ENCODE data around the gene UBAP2.

Gene UBAP2

DNA sequence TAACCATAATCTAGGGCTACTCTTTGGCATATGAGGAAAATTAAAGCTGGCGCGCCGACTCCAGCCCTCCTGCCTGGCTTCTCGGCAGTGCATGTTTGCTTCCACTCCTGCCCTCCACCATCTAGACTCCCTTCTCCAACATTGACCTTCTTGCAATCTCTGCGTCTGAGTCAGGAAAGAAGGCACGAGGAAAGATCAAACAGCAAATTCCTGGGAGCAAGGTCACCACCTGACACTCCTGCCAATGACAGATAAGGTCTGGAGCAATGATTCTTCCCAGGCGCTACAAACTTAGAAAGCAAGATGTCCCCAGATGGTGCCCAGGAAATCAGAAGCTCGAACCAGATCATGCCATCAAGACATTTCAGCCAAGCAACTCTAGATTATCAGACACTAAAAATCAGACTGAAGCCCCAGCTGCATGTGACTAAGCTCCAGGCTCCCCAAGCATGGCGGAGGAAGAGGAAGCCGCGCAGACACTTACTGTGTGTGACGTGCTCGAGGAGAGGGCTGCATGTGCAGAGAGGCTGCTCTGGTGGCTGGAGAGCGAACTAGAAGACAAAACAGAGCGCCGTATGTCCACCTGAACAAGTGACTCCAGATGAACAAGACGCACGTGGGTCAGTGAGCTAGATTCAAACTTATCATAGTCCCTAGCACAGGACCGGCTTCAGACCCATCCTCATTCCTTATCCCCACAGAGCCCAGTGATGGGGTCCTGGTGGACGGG is 116.4 kb downstream of the UBAP2 start:
- DNase-seq (ENCODE audit: low read depth, low spot score) = no peak

DNA sequence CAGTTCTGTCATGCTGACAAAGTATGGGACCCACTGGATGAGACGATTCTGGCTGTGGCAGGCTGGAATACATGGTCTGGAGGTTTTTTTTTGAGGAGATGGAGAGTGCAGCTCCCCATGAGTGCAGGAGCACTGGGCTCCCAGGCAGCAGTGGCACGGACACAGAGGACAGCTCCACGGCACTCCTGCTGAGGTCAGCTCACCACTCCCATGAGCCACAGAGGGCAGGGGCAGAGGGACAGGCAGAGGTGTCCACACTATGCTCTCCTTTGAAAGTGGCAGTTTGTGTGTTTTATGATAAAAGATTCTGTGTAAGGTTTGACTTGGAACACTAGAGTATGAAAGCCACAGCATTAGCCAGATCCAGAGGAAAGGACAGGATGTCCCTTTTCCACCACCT is 117.4 kb downstream of the UBAP2 start:
- H3K4me3 ChIP-seq (ENCODE audit: low read length) = no peak overlapping the region
- no peak for DNase-seq (ENCODE audit: low read depth, low spot score)

More for the DNA sequence above, 116.4 kb downstream of the UBAP2 start:
- H3K4me3 ChIP-seq (ENCODE audit: low read length) = no peak overlapping the region

DNA sequence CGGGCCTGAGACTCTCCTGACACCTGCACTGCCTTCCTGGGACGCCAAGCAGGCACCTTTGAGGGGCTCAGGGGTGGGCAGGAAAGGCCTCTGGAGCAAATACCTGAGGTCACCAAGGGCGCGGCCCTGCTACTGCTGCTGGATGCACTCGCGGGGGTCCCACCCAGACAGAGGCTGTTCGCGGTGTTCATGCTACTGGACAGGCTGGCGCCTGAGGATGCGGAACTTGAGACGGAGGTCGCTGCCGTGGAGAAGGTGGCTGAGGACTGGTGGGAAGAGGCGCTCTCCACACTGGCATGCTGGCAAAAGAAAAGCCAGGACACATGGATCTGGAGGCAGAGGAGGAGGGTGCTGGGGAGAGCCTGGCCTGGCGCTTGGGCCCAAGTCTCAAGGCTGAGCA is 121.0 kb downstream of the UBAP2 start:
- no peak overlapping the region for H3K4me3 ChIP-seq (ENCODE audit: low read length)
- DNase-seq (ENCODE audit: low read depth, low spot score) = no peak

DNA sequence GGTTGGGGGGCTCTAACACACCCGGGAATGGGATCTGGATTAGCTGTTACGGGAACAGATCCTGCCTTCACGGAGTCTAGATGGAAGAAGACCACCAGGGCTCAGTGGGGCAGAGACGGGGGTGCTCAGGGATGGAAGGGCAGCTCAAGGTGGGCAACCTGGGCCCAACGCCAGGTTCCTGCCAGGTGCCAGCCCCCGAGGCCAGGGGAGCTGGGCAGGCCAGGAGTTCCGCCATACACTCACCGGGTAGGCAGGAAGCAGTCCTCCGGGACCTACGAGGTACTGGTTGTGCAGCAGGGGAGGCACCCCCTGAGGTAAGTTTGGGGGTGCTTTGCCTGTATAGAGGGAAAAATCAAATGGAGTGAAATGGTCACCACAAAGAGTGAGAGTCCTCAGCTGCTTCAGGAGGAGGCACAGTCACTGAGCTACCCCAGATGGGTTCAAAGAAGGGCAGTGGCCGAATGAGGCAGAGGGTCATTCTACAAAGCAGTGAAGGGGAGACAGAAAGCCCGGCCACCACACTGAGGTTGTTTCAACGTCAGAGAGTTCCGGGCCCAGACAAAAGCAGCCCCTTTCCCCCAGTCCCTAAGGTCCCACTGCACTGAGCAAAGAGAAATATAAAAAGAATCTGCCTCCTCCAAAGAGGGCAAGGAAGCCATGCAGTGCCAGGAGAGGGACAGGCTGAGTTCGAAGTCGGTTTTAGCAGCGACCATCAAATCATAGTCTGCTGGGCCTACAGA is 121.8 kb downstream of the UBAP2 start:
- no peak overlapping the region for H3K4me3 ChIP-seq (ENCODE audit: low read length)
- DNase-seq (ENCODE audit: low read depth, low spot score) = no peak

DNA sequence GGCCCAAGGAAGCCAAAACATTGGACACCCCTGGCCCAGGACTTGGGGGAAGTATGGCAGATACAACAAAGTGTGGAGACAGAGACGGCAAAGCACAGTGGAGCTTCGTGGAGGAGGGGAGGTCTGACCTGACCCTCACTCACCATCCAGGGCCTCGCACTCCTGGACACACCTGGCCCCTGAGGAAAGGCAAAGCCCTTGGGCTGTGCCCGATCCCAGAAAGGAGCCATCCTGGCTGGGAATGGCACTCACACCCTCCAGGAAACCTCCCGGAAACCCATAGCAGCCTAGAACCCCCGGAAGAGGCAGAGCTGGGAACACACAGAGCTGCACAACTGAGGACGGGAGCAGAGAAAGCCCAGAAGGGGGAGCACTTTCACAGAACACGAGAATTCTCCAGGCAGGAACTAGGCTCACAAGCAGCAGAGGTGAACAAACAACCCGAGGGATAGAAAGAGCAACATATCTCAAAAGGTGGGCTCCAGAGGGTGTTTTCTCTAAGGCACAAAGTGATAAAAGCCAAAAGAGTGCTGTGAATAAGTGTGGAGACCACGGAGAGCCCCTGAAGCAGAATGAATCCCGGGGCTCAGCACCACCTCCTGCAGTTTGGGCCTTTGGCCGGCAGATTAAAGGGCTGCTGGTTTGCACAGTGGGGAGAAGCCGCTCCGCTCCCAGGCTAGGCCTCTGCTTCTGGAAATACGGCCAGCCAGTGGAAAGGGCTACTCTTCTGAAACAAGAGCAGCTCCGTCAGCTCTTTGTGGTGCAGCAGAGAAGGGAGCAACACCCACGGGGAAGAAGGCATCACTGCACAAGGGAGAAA is 123.5 kb downstream of the UBAP2 start:
- DNase-seq (ENCODE audit: low read depth, low spot score) = peak; percentile 41
- no peak overlapping the region for H3K4me3 ChIP-seq (ENCODE audit: low read length)

DNA sequence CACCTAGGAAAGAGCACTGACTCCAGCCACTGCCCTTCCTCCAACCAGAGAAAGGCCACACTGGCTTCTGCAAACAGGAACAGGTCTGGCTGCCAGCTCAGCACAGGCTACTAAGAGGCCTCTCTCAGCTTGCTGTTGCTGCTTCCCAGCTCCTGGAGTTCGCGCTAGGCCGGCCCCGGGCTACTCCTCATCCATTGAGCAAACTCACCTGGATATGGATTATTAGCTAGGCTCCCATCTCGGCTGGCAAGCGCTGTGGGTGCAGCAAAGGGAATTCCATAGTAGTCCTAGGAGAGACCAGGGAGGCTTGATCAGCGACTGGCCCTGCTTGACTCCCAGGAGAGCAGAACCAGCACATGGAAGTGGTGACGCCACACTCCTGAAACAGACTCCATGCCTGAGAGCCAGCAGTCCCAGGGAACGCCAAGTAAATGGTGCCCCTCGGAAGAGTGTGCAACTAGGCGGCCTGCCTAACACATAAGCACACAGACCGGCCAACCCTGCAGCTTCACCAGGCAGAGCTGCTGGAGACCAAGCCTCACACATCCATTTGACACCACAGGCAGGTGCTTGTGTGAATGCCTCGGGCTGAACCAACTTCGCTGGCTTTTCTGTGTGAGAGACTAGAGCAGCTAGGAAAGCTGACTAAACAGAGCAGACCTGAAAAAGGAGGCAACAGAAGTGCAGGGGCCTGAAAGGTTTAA is 124.5 kb downstream of the UBAP2 start:
- no peak overlapping the region for H3K4me3 ChIP-seq (ENCODE audit: low read length)

GRCh38 chr9:33923079-33923478 is 125.6 kb downstream of the UBAP2 start:
- DNase-seq (ENCODE audit: low read depth, low spot score) = no peak
- no peak overlapping the region for H3K4me3 ChIP-seq (ENCODE audit: low read length)

More for the DNA sequence above, 124.5 kb downstream of the UBAP2 start:
- no peak for DNase-seq (ENCODE audit: low read depth, low spot score)

GRCh38 chr9:33921967-33922895 is 126.5 kb downstream of the UBAP2 start:
- no peak for DNase-seq (ENCODE audit: low read depth, low spot score)
- H3K4me3 ChIP-seq (ENCODE audit: low read length) = no peak overlapping the region

- no peak overlapping the region for H3K4me3 ChIP-seq (ENCODE audit: low read length)
- no peak for DNase-seq (ENCODE audit: low read depth, low spot score)
Observed at GRCh38 chr9:33919276-33919897, 129.3 kb downstream of the UBAP2 start.

- no peak overlapping the region for H3K4me3 ChIP-seq (ENCODE audit: low read length)
- DNase-seq (ENCODE audit: low read depth, low spot score) = no peak
Observed at GRCh38 chr9:33917036-33917435, 131.7 kb downstream of the UBAP2 start.

DNA sequence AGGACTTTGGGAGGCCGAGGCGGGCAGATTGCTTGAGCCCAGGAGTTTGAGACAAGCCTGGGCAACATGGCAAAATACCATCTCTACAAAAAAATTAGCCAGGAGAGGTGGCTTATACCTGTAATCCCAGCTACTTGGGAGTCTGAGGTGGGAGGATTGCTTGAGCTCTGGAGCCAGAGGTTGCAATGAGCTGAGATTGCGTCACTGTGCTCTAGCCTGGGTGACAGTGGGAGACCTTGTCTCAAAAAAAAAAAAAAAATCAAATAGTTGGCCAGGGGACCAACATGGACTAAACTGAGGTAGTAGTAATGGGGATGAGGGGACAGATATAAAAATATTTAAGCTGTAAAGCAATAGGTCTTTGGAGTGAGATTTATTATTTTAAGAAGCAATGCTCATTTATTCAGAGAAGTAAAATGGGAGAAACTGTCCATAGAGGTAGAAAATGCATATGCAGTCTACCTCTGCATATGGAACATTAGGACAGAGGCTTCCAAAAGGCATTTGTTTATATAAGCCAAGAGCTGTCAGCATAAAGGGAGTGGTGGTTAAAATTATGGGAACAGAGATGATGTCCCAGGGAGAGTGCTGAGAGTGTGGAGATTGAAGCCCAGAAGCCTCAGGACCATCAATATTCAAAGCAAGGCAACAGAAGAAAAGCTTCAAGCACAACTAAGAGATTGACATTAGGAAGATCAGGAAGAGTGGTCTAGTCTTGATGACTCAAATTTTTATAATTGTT is 133.6 kb downstream of the UBAP2 start:
- DNase-seq (ENCODE audit: low read depth, low spot score) = no peak
- H3K4me3 ChIP-seq (ENCODE audit: low read length) = no peak overlapping the region

DNA sequence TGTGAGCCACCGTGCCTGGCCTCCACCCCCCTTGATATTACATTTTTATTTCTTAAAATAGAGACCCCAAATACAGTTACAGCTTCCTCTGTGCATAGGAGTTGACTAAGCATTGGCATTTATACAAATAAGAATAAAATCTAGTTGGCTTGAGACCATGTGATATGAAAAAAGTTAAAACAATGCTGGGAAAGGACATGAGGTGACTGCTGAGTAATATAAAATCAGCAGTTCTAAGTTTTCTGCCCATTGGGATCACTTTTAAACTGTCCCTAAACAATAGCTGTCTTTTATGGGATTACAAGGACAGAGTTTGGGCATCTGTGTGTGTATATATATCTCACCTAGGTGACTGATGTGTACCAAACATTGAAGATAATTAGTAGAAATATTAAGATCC is 135.1 kb downstream of the UBAP2 start:
- DNase-seq (ENCODE audit: low read depth, low spot score) = no peak
- no peak overlapping the region for H3K4me3 ChIP-seq (ENCODE audit: low read length)

GRCh38 chr9:33908749-33909148 is 139.9 kb downstream of the UBAP2 start:
- H3K4me3 ChIP-seq (ENCODE audit: low read length) = no peak overlapping the region
- no peak for DNase-seq (ENCODE audit: low read depth, low spot score)

GRCh38 chr9:33908114-33908513 is 140.6 kb downstream of the UBAP2 start:
- H3K4me3 ChIP-seq (ENCODE audit: low read length) = no peak overlapping the region
- no peak for DNase-seq (ENCODE audit: low read depth, low spot score)

DNA sequence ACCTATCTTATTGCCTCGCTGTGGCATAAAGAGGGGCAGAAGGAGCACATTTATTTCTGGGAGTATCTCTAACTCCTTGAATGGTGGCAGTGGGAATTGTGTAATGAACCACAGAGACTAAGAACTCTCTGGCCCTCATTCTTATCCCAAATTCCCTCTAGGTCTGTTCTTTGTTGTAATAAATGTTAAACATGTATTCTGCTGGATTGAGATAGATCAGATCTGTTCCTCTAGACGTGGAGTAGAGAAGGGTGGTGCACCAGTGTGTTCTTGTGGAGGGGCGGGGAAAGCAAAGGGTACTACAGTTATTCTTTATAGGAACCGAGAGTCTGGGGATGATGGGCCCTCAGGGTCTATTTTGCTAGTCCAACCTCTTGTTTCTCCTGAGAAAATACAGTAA is 141.3 kb downstream of the UBAP2 start:
- no peak for DNase-seq (ENCODE audit: low read depth, low spot score)
- H3K4me3 ChIP-seq (ENCODE audit: low read length) = no peak overlapping the region

DNA sequence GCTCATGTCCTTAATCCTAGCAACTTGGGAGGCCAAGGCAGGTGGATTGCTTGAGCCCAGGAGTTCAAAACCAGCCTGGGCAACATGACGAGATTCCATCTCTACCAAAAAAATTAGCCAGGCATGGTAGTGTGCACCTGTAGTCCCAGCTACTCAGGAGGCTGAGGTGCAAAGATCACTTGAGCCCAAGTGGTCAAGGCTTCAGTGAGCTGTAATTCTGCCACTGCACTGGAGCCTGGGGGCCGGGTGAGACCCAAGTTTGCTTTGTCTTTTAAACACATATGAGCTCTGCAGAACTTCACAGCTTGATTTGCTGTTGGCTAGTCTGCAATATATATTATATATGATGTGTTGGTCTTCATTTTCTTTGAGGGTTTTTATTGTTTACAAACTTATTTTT is 141.9 kb downstream of the UBAP2 start:
- no peak for DNase-seq (ENCODE audit: low read depth, low spot score)
- no peak overlapping the region for H3K4me3 ChIP-seq (ENCODE audit: low read length)

GRCh38 chr9:33905137-33905536 is 143.6 kb downstream of the UBAP2 start:
- no peak for DNase-seq (ENCODE audit: low read depth, low spot score)

More at GRCh38 chr9:33905137-33905536, 143.6 kb downstream of the UBAP2 start:
- H3K4me3 ChIP-seq (ENCODE audit: low read length) = no peak overlapping the region

All from Jurkat, Clone E6-1 (cell line).